T-helper 22 cell (primary cell): ENCODE measurements around the gene TBXAS1.

Experiments used
- DNase-seq: peaks from one replicate; pipeline ENCODE4 v3.0.0-alpha.2; 2020; ENCODE audit warnings: low read depth

Gene TBXAS1

DNA sequence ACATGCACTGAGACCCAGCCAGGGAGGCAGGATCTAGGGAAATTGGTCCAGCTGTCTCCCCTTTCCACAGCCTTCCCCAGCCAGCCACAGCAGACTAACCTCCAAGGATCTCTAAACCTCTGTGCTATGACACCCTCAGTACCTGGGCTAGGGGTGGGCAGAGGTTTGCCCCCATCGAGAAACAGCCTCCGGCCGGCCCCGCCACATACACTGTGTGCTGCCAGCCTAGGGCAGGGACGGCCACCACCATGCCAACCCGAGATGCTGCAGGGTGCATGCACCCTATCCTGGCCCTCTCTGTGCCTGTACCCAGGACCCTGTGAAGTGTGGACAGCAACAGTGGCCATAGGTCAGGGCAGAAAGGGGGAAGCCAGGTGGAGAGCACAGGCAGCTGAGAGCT lies 175.6 kb downstream of the TBXAS1 start:
- DNase-seq = no peak

DNA sequence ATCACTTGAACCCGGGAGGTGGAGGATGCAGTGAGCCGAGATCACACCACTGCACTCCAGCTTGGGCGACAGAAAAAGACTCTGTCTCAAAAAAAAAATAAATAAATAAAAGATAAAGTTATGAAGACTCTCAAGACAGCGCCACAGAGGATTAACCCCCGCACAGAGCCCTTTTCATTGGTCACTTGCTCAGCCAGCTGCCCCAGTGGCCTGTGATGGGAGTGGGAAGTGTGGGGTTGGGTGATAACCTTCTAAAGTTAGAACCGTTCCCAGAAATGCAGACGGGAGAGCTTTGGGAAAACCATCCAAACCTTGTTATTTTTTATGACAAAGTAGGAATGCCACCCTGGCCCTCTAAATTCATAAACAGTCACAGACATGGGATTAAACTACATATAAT lies 176.3 kb downstream of the TBXAS1 start:
- DNase-seq = no peak

- DNase-seq = no peak
Observed at GRCh38 chr7:140005754-140006503, 176.9 kb downstream of the TBXAS1 start.

- DNase-seq = no peak
Observed at GRCh38 chr7:140006600-140006999, 177.5 kb downstream of the TBXAS1 start.

DNA sequence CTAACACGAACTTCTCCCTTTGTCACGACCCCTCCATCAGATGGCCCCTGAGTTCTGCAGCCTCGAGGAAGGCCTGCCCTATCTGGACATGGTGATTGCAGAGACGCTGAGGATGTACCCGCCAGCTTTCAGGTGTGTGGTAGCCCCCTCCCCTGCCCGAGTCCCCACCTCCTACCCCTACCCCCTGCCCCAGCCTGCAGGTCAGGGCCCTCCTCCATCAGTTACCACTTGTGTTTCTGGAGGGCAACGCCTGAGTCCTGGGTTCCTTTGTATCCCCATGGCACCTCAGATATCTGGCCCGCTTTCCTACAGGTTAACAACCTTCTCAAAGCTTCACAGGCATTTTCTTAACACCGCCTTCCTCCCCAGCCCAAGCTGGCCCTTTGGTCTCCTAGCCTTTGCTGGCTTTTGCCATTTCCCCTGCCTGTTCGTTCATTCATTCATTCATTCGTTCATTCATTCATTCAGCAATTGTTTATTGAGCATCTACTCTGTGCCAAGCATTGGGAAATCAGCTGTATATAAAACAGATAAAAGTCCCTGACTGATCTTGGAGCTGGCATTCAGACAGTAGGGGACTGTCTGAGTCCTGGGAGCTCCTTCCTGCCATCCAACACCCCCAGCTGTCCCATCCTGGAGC lies 178.1 kb downstream of the TBXAS1 start:
- no peak for DNase-seq

DNA sequence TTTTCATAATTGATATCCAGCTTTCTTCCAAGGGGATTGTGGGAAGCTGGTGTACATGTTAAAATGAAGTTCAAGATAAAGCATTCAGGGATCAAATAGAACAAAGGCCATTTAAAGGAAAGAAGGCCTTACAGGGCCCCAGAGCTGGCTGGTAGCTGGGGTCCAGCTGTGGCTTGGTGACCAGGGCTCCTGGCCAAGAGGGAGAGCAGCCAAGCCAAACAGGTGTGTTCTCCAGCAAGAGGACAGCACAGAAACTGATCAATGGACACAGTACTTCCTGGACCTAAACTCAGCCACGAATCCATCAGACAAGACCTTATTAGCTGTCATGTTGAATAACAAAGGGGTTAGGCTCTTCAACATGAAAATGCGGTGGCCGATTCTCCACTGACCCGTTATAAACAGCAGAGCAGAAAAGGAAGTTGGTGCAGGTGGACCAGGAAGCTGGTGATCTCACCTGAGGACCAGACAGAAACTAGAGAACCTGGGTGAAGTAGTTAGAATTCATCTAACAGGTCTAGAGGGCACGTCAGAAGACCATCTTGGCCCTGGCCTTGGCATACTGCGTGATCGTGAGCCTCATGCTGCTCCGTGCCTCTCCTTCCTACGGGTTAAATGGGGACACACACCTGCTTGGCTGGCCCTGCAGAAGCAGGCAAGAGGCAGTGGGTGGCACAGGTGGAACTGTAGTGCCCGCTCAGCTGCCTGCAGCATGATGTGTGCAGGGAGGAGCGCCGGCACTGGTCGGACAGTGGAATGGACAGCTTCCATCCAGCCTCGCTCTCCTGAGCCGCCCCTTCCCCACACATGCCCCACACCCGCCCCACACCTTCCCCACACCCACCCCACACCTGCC lies 179.9 kb downstream of the TBXAS1 start:
- DNase-seq = no peak

- no peak for DNase-seq
Observed at GRCh38 chr7:140009735-140010134, 180.7 kb downstream of the TBXAS1 start.

GRCh38 chr7:140010194-140010895 lies 181.3 kb downstream of the TBXAS1 start:
- DNase-seq = no peak

- DNase-seq = no peak
Observed at GRCh38 chr7:140013676-140014075, 184.6 kb downstream of the TBXAS1 start.

DNA sequence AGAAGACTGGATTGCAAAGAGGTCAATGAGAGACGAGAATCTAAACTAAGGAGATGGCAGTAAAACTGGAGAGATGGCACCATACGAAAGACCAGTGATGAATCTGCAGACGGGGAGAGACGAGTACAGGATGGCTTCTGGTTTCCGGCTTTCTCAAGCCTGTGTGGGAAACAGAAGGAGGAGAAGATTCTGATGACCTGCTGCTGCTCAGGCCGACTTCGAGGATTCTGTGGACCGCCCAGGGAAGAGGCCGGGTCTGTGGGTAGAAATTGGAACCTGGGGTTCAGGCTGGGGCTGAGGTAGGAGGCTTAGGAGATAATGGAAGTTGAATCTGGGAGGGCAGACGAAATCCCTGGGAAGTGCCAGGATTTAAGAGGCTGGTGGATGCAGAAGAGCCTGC lies 185.1 kb downstream of the TBXAS1 start:
- DNase-seq = no peak

GRCh38 chr7:140015471-140015970 lies 186.5 kb downstream of the TBXAS1 start:
- DNase-seq = no peak

GRCh38 chr7:140016540-140016939 lies 187.5 kb downstream of the TBXAS1 start:
- DNase-seq = no peak

- no peak for DNase-seq
Observed at GRCh38 chr7:140017034-140017433, 188.0 kb downstream of the TBXAS1 start.

DNA sequence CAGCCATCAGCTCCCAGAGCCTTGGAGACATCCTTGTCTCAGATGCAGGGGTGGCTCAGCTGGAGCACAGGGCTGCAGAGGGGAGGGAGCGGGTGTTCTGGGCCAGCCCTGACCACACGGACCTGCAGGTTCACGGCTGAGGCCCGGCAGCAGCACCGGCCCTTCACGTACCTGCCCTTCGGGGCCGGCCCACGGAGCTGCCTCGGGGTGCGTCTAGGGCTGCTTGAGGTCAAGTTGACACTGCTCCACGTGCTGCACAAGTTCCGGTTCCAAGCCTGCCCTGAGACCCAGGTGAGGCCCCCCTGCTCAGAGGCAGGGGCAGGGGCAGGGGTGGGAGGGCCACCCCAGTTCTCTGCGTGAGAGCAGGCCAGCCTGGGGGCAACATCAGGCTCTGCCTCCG lies 188.5 kb downstream of the TBXAS1 start:
- DNase-seq = no peak

GRCh38 chr7:140018125-140019043 lies 189.3 kb downstream of the TBXAS1 start:
- no peak for DNase-seq

GRCh38 chr7:140019172-140019571 lies 190.1 kb downstream of the TBXAS1 start:
- DNase-seq = no peak

- no peak for DNase-seq
Observed at GRCh38 chr7:140019606-140020005, 190.5 kb downstream of the TBXAS1 start.

GRCh38 chr7:140021603-140022002 lies 192.5 kb downstream of the TBXAS1 start:
- DNase-seq = no peak

- DNase-seq = no peak
Observed at GRCh38 chr7:140022582-140023211, 193.6 kb downstream of the TBXAS1 start.

GRCh38 chr7:140023728-140024127 lies 194.7 kb downstream of the TBXAS1 start:
- DNase-seq = no peak
